K562 (cell line): ENCODE data around the gene ZNF577. TPM values are rescaled to one million over a fixed set of nuclear protein-coding genes. Genes with fewer than 3 reads are reported as not detected.

Source experiments
- ASH1L ChIP-seq: fragments of 450-650 bp; IDR thresholded peaks from 2 replicates; pipeline ENCODE4 v1.6.1; 2018; ENCODE audit warnings: borderline replicate concordance, mild to moderate bottlenecking, low read depth; ENCODE audit not compliant: partially characterized antibody
- CBFA2T2 ChIP-seq: fragments of 450-650 bp; conservative IDR thresholded peaks from 2 replicates; pipeline ENCODE4 v1.6.1; 2017; ENCODE audit warnings: mild to moderate bottlenecking
- CBX2 ChIP-seq: fragments of 200-600 bp; sonication (generic); IDR thresholded peaks from one replicate; pipeline ENCODE4 v1.6.1; 2012; ENCODE audit warnings: mild to moderate bottlenecking, low read length, inconsistent platforms; ENCODE audit not compliant: insufficient read depth, poor library complexity, severe bottlenecking
- E2F4 ChIP-seq: sonication (generic); formaldehyde crosslinking; IDR thresholded peaks from 2 replicates; pipeline ENCODE4 v1.8.0; 2022; ENCODE audit warnings: mild to moderate bottlenecking, low read depth, missing genetic modification reagents
- EP300 ChIP-seq: IDR thresholded peaks from 2 replicates; pipeline ENCODE4 v1.6.1; 2012; ENCODE audit warnings: low read length, improper control_type of control experiment
- ETV5 ChIP-seq: sonication (generic); formaldehyde crosslinking; IDR thresholded peaks from 2 replicates; pipeline ENCODE4 v1.4.0; 2020; ENCODE audit warnings: low read depth, mild to moderate bottlenecking, missing genetic modification reagents
- FOSL1 ChIP-seq: fragments of 200-800 bp; sonication (Bioruptor generic); conservative IDR thresholded peaks from 2 replicates; pipeline ENCODE4 v1.6.1; 2016; ENCODE audit warnings: missing genetic modification characterization, missing compliant biosample characterization
- POLR2B ChIP-seq: fragments of 450-650 bp; IDR thresholded peaks from 2 replicates; pipeline ENCODE4 v1.6.1; 2018; ENCODE audit warnings: low read depth; ENCODE audit not compliant: partially characterized antibody
- POLR3G ChIP-seq: IDR thresholded peaks from 2 replicates; pipeline ENCODE4 v1.6.1; 2011; ENCODE audit not compliant: insufficient read length, insufficient replicate concordance; ENCODE audit errors: extremely low read depth
- SETDB1 ChIP-seq: IDR thresholded peaks from one replicate; pipeline ENCODE4 v1.6.1; 2012; ENCODE audit warnings: low read length, control low read depth, inconsistent platforms
- SRSF9 ChIP-seq: fragments of 200-400 bp; formaldehyde crosslinking; IDR thresholded peaks from 2 replicates; pipeline ENCODE4 v1.6.1; 2017; ENCODE audit warnings: low read depth, low read length, borderline replicate concordance
- TAF9B ChIP-seq: fragments of 450-650 bp; IDR thresholded peaks from 2 replicates; pipeline ENCODE4 v1.6.1; 2018; ENCODE audit warnings: mild to moderate bottlenecking; ENCODE audit not compliant: partially characterized antibody
- TCF7 ChIP-seq: sonication (generic); IDR thresholded peaks from 2 replicates; pipeline ENCODE4 v1.6.1; 2016; ENCODE audit warnings: antibody characterized with exemption, borderline replicate concordance
- TCFL5 ChIP-seq: fragments of 250-450 bp; sonication (Bioruptor Pico); conservative IDR thresholded peaks from 2 replicates; pipeline ENCODE4 v1.6.1; 2021; ENCODE audit warnings: mild to moderate bottlenecking, moderate library complexity, matching md5 sums
- USF1 ChIP-seq: sonication (generic); formaldehyde crosslinking; IDR thresholded peaks from 2 replicates; pipeline ENCODE4 v1.9.0; 2022; ENCODE audit warnings: mild to moderate bottlenecking, missing genetic modification reagents
- VEZF1 ChIP-seq: fragments of 200-800 bp; sonication (Bioruptor generic); IDR thresholded peaks from 2 replicates; pipeline ENCODE4 v1.6.1; 2017; ENCODE audit warnings: missing genetic modification characterization, missing compliant biosample characterization
- ZBTB17 ChIP-seq: fragments of 450-650 bp; formaldehyde crosslinking; IDR thresholded peaks from 2 replicates; pipeline ENCODE4 v1.4.0; 2020; ENCODE audit warnings: mild to moderate bottlenecking
- ZNF12 ChIP-seq: sonication (generic); formaldehyde crosslinking; IDR thresholded peaks from 2 replicates; pipeline ENCODE4 v1.4.0; 2020; ENCODE audit warnings: mild to moderate bottlenecking, missing genetic modification reagents
- ZNF253 ChIP-seq: fragments of 250-450 bp; sonication (Bioruptor Pico); conservative IDR thresholded peaks from 2 replicates; pipeline ENCODE4 v1.6.1; 2021; ENCODE audit warnings: mild to moderate bottlenecking
- ZNF280A ChIP-seq: fragments of 450-650 bp; IDR thresholded peaks from 2 replicates; pipeline ENCODE4 v1.6.1; 2018; ENCODE audit warnings: mild to moderate bottlenecking, low read depth; ENCODE audit not compliant: partially characterized antibody
- polyA plus RNA-seq, 8 experiments: library from polyadenylated mRNA; depleted of rRNA in 4 of 8; stranded (reverse) in 5 of 8; unstranded in 3 of 8; fragments of >200 nt; fragmentation: Nextera tagmentation in 2 of 8; fragmentation: Illumina TruSeq in 1 of 8; extraction: Ambion mirVana in 2 of 8; extraction: Trizol in 1 of 8; gene quantifications; 2 replicates each; pipeline versions ENCODE4 v1.2.1 to v1.2.3, GENCODE V29; 2011 to 2014; ENCODE audit warnings: inconsistent platforms in 1 of 8, missing spikeins in 1 of 8
- total RNA-seq, 7 experiments: library from RNA; depleted of rRNA in 6 of 7; stranded (reverse); fragments of >200 nt in 6 of 7; fragmentation: Illumina TruSeq in 2 of 7; extraction: Trizol in 2 of 7; gene quantifications; 2 replicates each; pipeline versions ENCODE4 v1.2.1 to v1.2.3, GENCODE V29; 2011 to 2021; ENCODE audit warnings: low replicate concordance in 1 of 7

Gene ZNF577
- total and polyA plus RNA-seq, 9 of the 15 experiments (the other 6 are each of a cell fraction or from before 2014, with no cell fraction given) = 1.3 to 12.7 (median 7.0) TPM

DNA sequence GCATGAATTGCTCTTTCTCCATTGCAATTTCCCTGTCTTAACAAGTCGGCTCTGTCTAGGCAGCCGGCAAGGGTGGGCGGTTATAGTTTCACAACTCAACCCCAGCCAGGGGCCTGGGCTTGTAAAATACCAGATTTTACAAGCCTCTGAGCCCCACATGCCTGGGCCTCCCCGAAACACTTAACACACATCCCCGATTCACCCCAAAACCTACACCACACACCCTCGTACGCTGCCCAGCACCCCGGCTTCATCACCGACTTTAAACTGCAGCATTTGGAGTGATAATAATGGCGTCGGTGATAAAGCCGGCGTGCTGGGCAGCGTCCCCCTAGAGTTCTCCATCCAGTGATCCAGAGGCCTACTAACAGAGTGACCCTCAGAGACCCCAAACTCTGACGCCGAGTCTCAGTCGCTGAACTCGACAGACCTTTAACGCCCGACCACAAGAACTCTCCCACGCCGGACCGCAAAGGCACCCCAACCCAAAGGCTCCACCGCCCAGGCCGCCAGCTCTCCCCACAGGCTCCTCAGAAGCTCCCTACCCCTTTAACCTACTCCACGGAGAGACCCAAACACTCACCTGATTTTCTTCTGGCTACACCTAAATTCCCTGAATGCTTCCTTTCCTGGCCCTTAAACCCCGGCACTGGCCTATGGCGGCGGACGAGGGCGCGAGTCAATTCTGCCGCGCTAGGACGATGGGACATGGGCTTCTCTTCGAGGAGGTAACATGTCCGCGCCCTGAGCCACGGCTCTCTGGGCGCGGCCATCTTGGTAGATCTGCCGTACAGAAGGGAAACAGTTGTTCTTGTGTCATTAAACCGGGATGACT is 16.8 kb upstream of the ZNF577 start, which contains the start of gene ZNF649 (continued):
- TF ChIP-seq ZNF253 (CRISPR knock-in tag) = no peak
- TF ChIP-seq E2F4 (CRISPR knock-in tag) = 0 out of 2 replicates have a peak, but pooled peaks have one; percentile 34
- peak; percentile 89 for TF ChIP-seq POLR2B
- TF ChIP-seq ZBTB17 = no peak
- no peak for TF ChIP-seq CBFA2T2
- TF ChIP-seq SETDB1 = no peak
- TF ChIP-seq EP300 = no peak
- no peak for TF ChIP-seq TCFL5 (CRISPR knock-in tag)
- no peak for TF ChIP-seq ASH1L
- TF ChIP-seq CBX2 = no peak
- no peak for TF ChIP-seq POLR3G
- TF ChIP-seq ETV5 (CRISPR knock-in tag) = no peak
- peak; percentile 39; the same call in 1 of the 2 replicates for TF ChIP-seq VEZF1 (CRISPR knock-in tag)
- TF ChIP-seq ZNF280A = no peak
- TF ChIP-seq SRSF9 = no peak
- peak; percentile 30 for TF ChIP-seq TAF9B
- TF ChIP-seq FOSL1 (tag) = peak; percentile 66
- TF ChIP-seq ZNF12 (CRISPR knock-in tag) = peak; percentile 65; the same call in 1 of the 2 replicates
- no peak for TF ChIP-seq TCF7
- TF ChIP-seq USF1 (CRISPR knock-in tag) = no peak
